Measurements from ENCODE around the gene CDH11. TPM values are rescaled to one million over a fixed set of nuclear protein-coding genes. Genes with fewer than 3 reads are reported as not detected.

Gene CDH11
- total RNA-seq, 4 donors from 2014 or later: 51.8 to 661 (median 96.5) TPM

- TF ChIP-seq CTCF (IDR thresholded peaks at IDR 0.05) (no peak), POLR2A (IDR thresholded peaks at IDR 0.05) (no peak)
- Histone ChIP-seq H3K4me3 (no peak overlapping the region), H3K4me1 (no peaks in the 10 kb centered on the region), H3K36me3 (no peaks in the 10 kb centered on the region), H3K27me3 (no peaks in the 10 kb centered on the region), H3K27ac (no peak overlapping the region), H3K9me3 (no peaks in the 10 kb centered on the region)
- intact Hi-C loops (cut with DNase I; ENCODE audit: low total_unique reads): no loop called here
- no peak for DNase-seq
Observed at GRCh38 chr16:65106757-65107156, 15.1 kb downstream of the CDH11 start.

GRCh38 chr16:65105171-65105570 lies 16.7 kb downstream of the CDH11 start:
- no peak overlapping the region for H3K27ac ChIP-seq

GRCh38 chr16:65104471-65104870 lies 17.4 kb downstream of the CDH11 start:
- H3K36me3 ChIP-seq: no peaks in the 10 kb centered on the region
- H3K4me3 ChIP-seq: no peak overlapping the region
- TF ChIP-seq CTCF (IDR thresholded peaks at IDR 0.05) (no peak), POLR2A (IDR thresholded peaks at IDR 0.05) (no peak)
- no peaks in the 10 kb centered on the region for H3K27me3 ChIP-seq
- H3K9me3 ChIP-seq: no peaks in the 10 kb centered on the region
- H3K4me1 ChIP-seq: no peaks in the 10 kb centered on the region
- no peak for DNase-seq
- intact Hi-C loops (cut with DNase I; ENCODE audit: low total_unique reads): no loop called here
- H3K27ac ChIP-seq: no peak overlapping the region

More at GRCh38 chr16:65105171-65105570, 16.7 kb downstream of the CDH11 start:
- Histone ChIP-seq H3K4me1 (no peaks in the 10 kb centered on the region), H3K9me3 (no peaks in the 10 kb centered on the region), H3K27me3 (no peaks in the 10 kb centered on the region), H3K4me3 (no peak overlapping the region), H3K36me3 (no peaks in the 10 kb centered on the region)
- TF ChIP-seq POLR2A (IDR thresholded peaks at IDR 0.05) (no peak), CTCF (IDR thresholded peaks at IDR 0.05) (no peak)
- intact Hi-C loops (cut with DNase I; ENCODE audit: low total_unique reads): no loop called here
- no peak for DNase-seq

GRCh38 chr16:65102326-65102725 lies 19.5 kb downstream of the CDH11 start:
- Histone ChIP-seq H3K4me3 (no peak overlapping the region), H3K9me3 (no peaks in the 10 kb centered on the region), H3K27ac (no peak overlapping the region), H3K27me3 (no peaks in the 10 kb centered on the region), H3K4me1 (no peaks in the 10 kb centered on the region), H3K36me3 (no peaks in the 10 kb centered on the region)
- DNase-seq: no peak
- no peak for TF ChIP-seq CTCF (IDR thresholded peaks at IDR 0.05)
- TF ChIP-seq POLR2A (IDR thresholded peaks at IDR 0.05): no peak
- intact Hi-C loops (cut with DNase I; ENCODE audit: low total_unique reads): no loop called here

- Histone ChIP-seq H3K9me3 (no peaks in the 10 kb centered on the region), H3K27ac (no peak overlapping the region), H3K27me3 (no peaks in the 10 kb centered on the region), H3K36me3 (no peaks in the 10 kb centered on the region), H3K4me3 (no peak overlapping the region), H3K4me1 (no peaks in the 10 kb centered on the region)
- TF ChIP-seq POLR2A (IDR thresholded peaks at IDR 0.05) (no peak), CTCF (IDR thresholded peaks at IDR 0.05) (no peak)
- intact Hi-C loops (cut with DNase I; ENCODE audit: low total_unique reads): no loop called here
- no peak for DNase-seq
Observed at GRCh38 chr16:65101009-65101408, 20.9 kb downstream of the CDH11 start.
